HepG2 (cell line): Measurements from ENCODE around the gene WDR48. TPM values are rescaled to one million over a fixed set of nuclear protein-coding genes. Genes with fewer than 3 reads are reported as not detected.

ENCODE experiments used
- ATAC-seq: fragments of 200-7000 bp; cut with Tn5 transposase; 3 replicates; pipeline ENCODE4 v1.9.1; 2020; ENCODE audit warnings: mild to moderate bottlenecking, moderate library complexity
- BruUV-seq: library from RNA; stranded (reverse); fragments of 400-500 nt; replicated peaks from 2 replicates; lab custom pipeline; 2021; lab: Mats Ljungman, UMichigan
- CTCF ChIA-PET: fragments of 300-600 bp; formaldehyde crosslinking; extraction: SDS; loops from one replicate; lab custom pipeline; 2021; ENCODE audit warnings: low total read pairs, inconsistent platforms, low intra/inter-chr PET ratio; lab: Yijun Ruan, JAX
- POLR2A ChIA-PET: fragments of 350-600 bp; sonication (Branson Sonifier 250); formaldehyde crosslinking; loops from one replicate; lab custom pipeline; 2020; ENCODE audit warnings: antibody characterized with exemption, inconsistent platforms; lab: Yijun Ruan, JAX
- DNase-seq: peaks from one replicate; pipeline ENCODE4 v3.0.0-alpha.2; 2015; ENCODE audit warnings: low spot score
- FAIRE-seq: peaks from 3 replicates; lab custom pipeline; 2011; peaks lifted over from hg19 to GRCh38; lab: Jason Lieb, UNC
- H2AFZ ChIP-seq: one replicate; pipeline ENCODE4 v1.6.1; 2011; ENCODE audit warnings: low read length, inconsistent platforms
- H3K27ac ChIP-seq: fragments of 300-600 bp; 3 replicates; pipeline ENCODE4 v1.8.0; 2011; ENCODE audit warnings: mixed run types, mild to moderate bottlenecking, mixed read lengths, low read length, inconsistent platforms; ENCODE audit not compliant: insufficient read depth; ENCODE audit errors: extremely low read length
- H3K27me3 ChIP-seq, 2 experiments: fragments of 200-600 bp in 1 of 2; 2 replicates in 1 of 2; 3 replicates in 1 of 2; pipeline versions ENCODE4 v1.6.0 to v1.8.0; 2011; ENCODE audit warnings: low read length in 2 of 2, mild to moderate bottlenecking in 2 of 2, moderate library complexity in 2 of 2, inconsistent platforms in 1 of 2; ENCODE audit not compliant: insufficient read depth in 2 of 2, control insufficient read depth in 1 of 2
- H3K36me3 ChIP-seq, 2 experiments: fragments of 200-600 bp in 1 of 2; replicated peaks in 1 of 2; 2 replicates in 1 of 2; 3 replicates in 1 of 2; pipeline versions ENCODE4 v1.5.1 to v1.8.0; 2011; ENCODE audit warnings: low read length in 2 of 2, inconsistent platforms in 1 of 2; ENCODE audit not compliant: insufficient read depth in 2 of 2, control insufficient read depth in 1 of 2
- H3K4me1 ChIP-seq: 2 replicates; pipeline ENCODE4 v1.5.1; 2012; ENCODE audit warnings: low read length, inconsistent platforms; ENCODE audit not compliant: insufficient read depth
- H3K4me2 ChIP-seq: 2 replicates; pipeline ENCODE4 v1.6.0; 2011; ENCODE audit warnings: low read depth, low read length, inconsistent platforms
- H3K4me3 ChIP-seq, 3 experiments: fragments of 200-600 bp in 1 of 3; sonication (generic), shearing (Covaris generic) in 1 of 3; replicated peaks in 1 of 3; 2 replicates each; pipeline ENCODE4 v1.5.1; 2011 to 2016; ENCODE audit warnings: low read length in 3 of 3, inconsistent platforms in 2 of 3, low read depth in 2 of 3, mild to moderate bottlenecking in 2 of 3, control low read depth in 1 of 3, mixed read lengths in 1 of 3; ENCODE audit not compliant: insufficient read depth in 1 of 3
- H3K79me2 ChIP-seq: one replicate; pipeline ENCODE4 v1.6.1; 2011; ENCODE audit warnings: low read length, inconsistent platforms; ENCODE audit not compliant: insufficient read depth
- H3K9ac ChIP-seq: 2 replicates; pipeline ENCODE4 v1.6.0; 2011; ENCODE audit warnings: mild to moderate bottlenecking, low read depth, low read length, inconsistent platforms; ENCODE audit not compliant: insufficient read depth
- H3K9me3 ChIP-seq: 2 replicates; pipeline ENCODE4 v1.5.1; 2012; ENCODE audit warnings: mild to moderate bottlenecking, low read length
- H4K20me1 ChIP-seq: 2 replicates; pipeline ENCODE4 v1.6.0; 2011; ENCODE audit warnings: inconsistent platforms, mild to moderate bottlenecking, low read length, moderate library complexity; ENCODE audit not compliant: insufficient read depth
- AGO1 ChIP-seq: fragments of 200-400 bp; formaldehyde crosslinking; IDR thresholded peaks from 2 replicates; pipeline ENCODE4 v1.6.1; 2017; ENCODE audit warnings: mild to moderate bottlenecking, low read depth, low read length, moderate library complexity; ENCODE audit not compliant: poor library complexity, severe bottlenecking
- AGO2 ChIP-seq: fragments of 200-400 bp; formaldehyde crosslinking; optimal IDR thresholded peaks from 2 replicates; pipeline ENCODE3; 2017; ENCODE audit warnings: mild to moderate bottlenecking, low read depth, low read length, moderate library complexity
- ARHGAP35 ChIP-seq: sonication (generic); formaldehyde crosslinking; IDR thresholded peaks from 2 replicates; pipeline ENCODE4 v1.9.0; 2022; ENCODE audit warnings: mild to moderate bottlenecking, inconsistent platforms, moderate library complexity, missing genetic modification reagents, borderline replicate concordance
- POLR2AphosphoS2 ChIP-seq: IDR thresholded peaks from 2 replicates; pipeline ENCODE4 v1.6.1; 2011; ENCODE audit warnings: low read depth, low read length, improper control_type of control experiment
- POLR2AphosphoS5 ChIP-seq: IDR thresholded peaks from 2 replicates; pipeline ENCODE4 v1.6.1; 2012; ENCODE audit warnings: low read depth, low read length
- TP53 ChIP-seq: sonication (generic); formaldehyde crosslinking; conservative IDR thresholded peaks from 2 replicates; pipeline ENCODE4 v1.4.0; 2020; ENCODE audit warnings: missing genetic modification reagents
- ZNF451 ChIP-seq: sonication (generic); formaldehyde crosslinking; IDR thresholded peaks from 2 replicates; pipeline ENCODE4 v1.5.0; 2020; ENCODE audit warnings: mild to moderate bottlenecking, missing genetic modification reagents
- WGBS: methylation state at CpG from one replicate; pipeline ENCODE4 v1.1.6; 2017; ENCODE audit warnings: low lambda C conversion rate; 5-methylcytosine and 5-hydroxymethylcytosine counted together
- in situ Hi-C: cut with HindIII; loops from 2 replicates; pipeline ENCODE4 v1.10.0; 2017; ENCODE audit warnings: low pct_unique_long_range_greater_than_20kb; ENCODE audit not compliant: extremely low pct_ligation_motif_present
- intact Hi-C: fragments of 100-400 bp; cut with micrococcal nuclease; formaldehyde crosslinking; loops from one replicate; pipeline ENCODE4 v1.10.0; 2022; ENCODE audit not compliant: unreplicated experiment
- polyA plus RNA-seq, 8 experiments: library from polyadenylated mRNA; depleted of rRNA in 3 of 8; stranded (reverse) in 7 of 8; unstranded in 1 of 8; fragments of >200 nt; fragmentation: Illumina TruSeq in 4 of 8; extraction: Trizol in 4 of 8; gene quantifications; 2 replicates each; pipeline versions ENCODE4 v1.2.1 to v1.2.3, GENCODE V29; 2011 to 2016; ENCODE audit warnings: low read depth in 4 of 8, missing spikeins in 1 of 8, mixed read lengths in 1 of 8; ENCODE audit not compliant: insufficient read depth in 1 of 8
- total RNA-seq, 5 experiments: library from RNA; depleted of rRNA; stranded (reverse); fragments of >200 nt; fragmentation: Illumina TruSeq; extraction: Trizol; gene quantifications; 2 replicates each; pipeline ENCODE4 v1.2.3, GENCODE V29; 2016; ENCODE audit warnings: low read depth in 1 of 5

WDR48 gene
- total and polyA plus RNA-seq, 2 of the 13 experiments (the other 11 are each of a cell fraction or from before 2014, with no cell fraction given), result 29.2 to 31.2 TPM

DNA sequence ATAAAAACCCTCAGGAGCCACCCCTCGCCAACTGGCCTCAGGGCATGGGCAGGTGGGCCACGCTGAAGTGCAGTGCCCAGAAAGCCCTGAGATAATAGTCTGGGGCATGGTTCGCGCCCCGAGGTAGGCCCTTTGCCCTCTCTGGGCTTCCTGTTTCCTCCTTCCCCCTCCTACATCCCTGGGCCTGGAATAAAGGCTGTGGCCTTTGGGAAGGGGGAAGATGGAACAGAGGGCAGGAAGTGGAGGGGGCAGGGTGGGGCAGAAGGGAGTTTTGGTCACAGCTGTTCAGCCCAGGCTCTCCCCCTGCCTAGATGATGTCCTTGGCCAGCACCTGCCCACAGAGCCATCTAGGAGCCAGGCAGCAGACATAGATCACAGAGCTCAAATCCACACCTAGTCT lies 90.3 kb downstream of the WDR48 start:
- TF ChIP-seq POLR2AphosphoS2 (peak; percentile 42; the same call in 1 of the 2 replicates), ZNF451 (CRISPR knock-in tag) (no peak), AGO2 (peak; percentile 34), AGO1 (peak; percentile 92), POLR2AphosphoS5 (peak; percentile 23; the same call in 1 of the 2 replicates)
- CTCF ChIA-PET, result no interaction called here
- Histone ChIP-seq H3K9ac (no peak overlapping the region), H3K36me3 (peaks cover 28 to 51% of the 10 kb centered on the region in 2 experiments; a peak in 4 of 5 replicates), H3K79me2 (no peaks in the 10 kb centered on the region), H3K4me3 (no peak overlapping the region), H2AFZ (no peak overlapping the region), H3K4me1 (peaks cover 8% of the 10 kb centered on the region), H3K27me3 (no peaks in the 10 kb centered on the region), H4K20me1 (peaks cover 11% of the 10 kb centered on the region; the same call in 1 of the 2 replicates), H3K4me2 (no peak overlapping the region), H3K9me3 (no peaks in the 10 kb centered on the region), H3K27ac (no peak overlapping the region)
- POLR2A ChIA-PET, result no interaction called here
- in situ Hi-C loops (no loop called here), intact Hi-C loops (no loop called here)
- ATAC-seq (no peak), FAIRE-seq (no peak), DNase-seq (no peak)
- 90% methylated on average over 5 of the region's 5 CpGs for WGBS
- BruUV-seq, result no TSS peak

- CTCF ChIA-PET, result no interaction called here
- intact Hi-C loops, result no loop called here
- H3K4me2 ChIP-seq, result no peak overlapping the region
Observed at GRCh38 chr3:39143051-39143885, 91.5 kb downstream of the WDR48 start.

More at GRCh38 chr3:39143051-39143885, 91.5 kb downstream of the WDR48 start:
- H3K27me3 ChIP-seq, result no peaks in the 10 kb centered on the region
- WGBS, result 90% methylated on average over 13 of the region's 14 CpGs
- H3K27ac ChIP-seq, result no peak overlapping the region
- peaks cover 20% of the 10 kb centered on the region for H3K4me1 ChIP-seq
- in situ Hi-C loops, result no loop called here
- no peaks in the 10 kb centered on the region for H3K9me3 ChIP-seq
- ATAC-seq (no peak), DNase-seq (no peak), FAIRE-seq (no peak)
- no peak overlapping the region for H2AFZ ChIP-seq
- BruUV-seq, result no TSS peak
- POLR2A ChIA-PET, result interaction anchor here (1.3 kb wide), 1 partner anchor 17 kb away, joined by 4 read pairs; no protein-coding TSS in a partner anchor
- H3K9ac ChIP-seq, result no peak overlapping the region
- peaks cover 11% of the 10 kb centered on the region for H3K79me2 ChIP-seq
- H3K4me3 ChIP-seq, result no peak overlapping the region
- peaks cover 28 to 52% of the 10 kb centered on the region in 2 experiments; a peak in 4 of 5 replicates for H3K36me3 ChIP-seq
- H4K20me1 ChIP-seq, result peaks cover 23% of the 10 kb centered on the region
- TF ChIP-seq AGO2 (peak; percentile 24), TP53 (CRISPR knock-in tag) (no peak), ARHGAP35 (CRISPR knock-in tag) (no peak)
